NCI-H526 treated with DMSO at 0.1 percent for 48 hours (cell line): ENCODE data around the gene NUP58.

Experiments
- DNase-seq: peaks from one replicate; lab custom pipeline; 2025; lab: John Stamatoyannopoulos, UW

The NUP58 gene

DNA sequence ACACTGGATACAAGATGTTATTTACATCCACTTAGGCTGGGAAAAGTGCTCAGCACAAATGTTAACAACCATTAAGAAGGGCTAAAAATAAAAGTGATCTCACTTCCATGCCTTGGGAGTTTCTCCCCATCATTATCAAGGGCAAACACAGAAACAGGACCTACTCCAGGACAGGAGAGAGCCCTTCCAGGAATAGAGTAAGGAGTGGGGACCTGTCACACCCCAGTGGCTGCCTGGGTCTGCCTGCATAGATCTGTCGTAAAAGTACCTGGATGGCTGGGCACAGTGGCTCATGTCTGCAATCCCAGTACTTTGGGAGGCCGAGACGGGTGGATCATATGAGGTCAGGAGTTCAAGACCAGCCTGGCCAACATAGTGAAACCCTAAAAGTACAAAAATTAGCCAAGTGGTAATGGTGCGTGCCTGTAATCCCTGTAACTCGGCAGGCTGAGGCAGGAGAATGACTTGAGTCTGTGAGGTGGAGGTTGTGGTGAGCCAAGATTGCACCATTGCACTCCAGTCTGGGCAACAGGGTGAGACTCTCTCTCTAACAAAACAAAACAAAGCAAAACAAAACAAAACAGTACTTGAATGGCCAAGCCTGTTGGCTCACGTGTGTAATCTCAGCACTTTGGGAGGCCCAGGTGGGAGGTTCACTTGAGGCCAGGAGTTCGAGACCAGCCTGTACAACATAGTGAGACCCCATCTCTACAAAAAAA lies 76.0 kb downstream of the NUP58 start:
- DNase-seq, result no peak

DNA sequence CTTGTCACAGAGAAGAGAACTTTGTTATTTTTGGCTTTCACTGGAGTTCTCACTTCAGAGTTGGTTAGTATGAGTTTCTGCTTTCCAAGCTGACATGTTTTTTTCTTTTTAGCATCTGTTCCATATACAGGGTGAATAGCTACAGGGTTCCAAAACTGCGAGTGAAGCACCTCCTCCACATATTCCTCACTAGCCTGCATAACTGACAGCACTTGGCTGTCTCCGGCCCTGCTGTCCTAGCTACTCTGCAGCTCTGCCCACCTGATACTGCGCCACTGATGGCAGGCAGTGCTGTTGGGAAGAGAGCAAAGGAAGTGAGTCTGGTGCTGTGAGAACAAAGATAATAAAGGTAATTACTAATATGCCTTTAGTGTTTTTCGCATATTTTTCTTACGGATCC lies 77.1 kb downstream of the NUP58 start:
- DNase-seq, result no peak

DNA sequence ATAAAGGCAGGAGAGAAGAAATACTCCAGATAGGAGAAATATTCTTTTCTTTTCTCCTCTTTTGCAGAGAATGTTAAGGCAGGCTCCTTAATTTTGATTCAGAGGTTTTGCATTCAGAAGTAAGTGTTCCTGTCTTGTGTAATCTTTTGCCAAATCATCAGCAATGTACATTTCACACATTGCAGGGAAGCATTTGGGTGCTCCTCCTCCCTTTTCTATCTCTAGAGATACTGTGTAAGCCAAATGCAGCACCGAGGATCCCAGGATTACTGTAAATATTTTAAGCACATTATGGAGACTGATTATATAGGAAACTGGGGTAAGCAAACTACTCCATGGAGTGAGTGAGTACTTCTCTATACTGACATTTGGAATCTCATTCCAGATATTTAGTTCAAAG lies 77.6 kb downstream of the NUP58 start:
- DNase-seq, result no peak

DNA sequence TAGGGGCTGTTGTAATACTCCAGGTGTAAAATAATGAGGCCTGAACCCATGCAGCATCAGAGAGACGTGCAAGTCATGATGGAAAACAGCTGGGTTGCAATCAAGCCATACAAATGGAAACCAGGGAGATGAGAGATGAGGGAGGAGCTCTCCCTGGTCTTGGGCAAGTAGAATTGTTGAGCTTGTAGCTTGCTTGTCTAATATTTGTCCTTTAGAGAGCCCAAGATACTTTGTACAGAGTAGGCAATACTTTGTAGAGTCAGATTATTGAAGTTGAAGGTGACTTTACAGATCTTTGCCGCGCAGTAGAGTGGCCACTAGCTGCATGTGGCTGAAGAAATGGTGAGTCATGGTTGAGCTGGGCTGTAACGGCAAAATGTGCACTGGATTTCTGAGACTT lies 78.7 kb downstream of the NUP58 start:
- DNase-seq, result no peak

DNA sequence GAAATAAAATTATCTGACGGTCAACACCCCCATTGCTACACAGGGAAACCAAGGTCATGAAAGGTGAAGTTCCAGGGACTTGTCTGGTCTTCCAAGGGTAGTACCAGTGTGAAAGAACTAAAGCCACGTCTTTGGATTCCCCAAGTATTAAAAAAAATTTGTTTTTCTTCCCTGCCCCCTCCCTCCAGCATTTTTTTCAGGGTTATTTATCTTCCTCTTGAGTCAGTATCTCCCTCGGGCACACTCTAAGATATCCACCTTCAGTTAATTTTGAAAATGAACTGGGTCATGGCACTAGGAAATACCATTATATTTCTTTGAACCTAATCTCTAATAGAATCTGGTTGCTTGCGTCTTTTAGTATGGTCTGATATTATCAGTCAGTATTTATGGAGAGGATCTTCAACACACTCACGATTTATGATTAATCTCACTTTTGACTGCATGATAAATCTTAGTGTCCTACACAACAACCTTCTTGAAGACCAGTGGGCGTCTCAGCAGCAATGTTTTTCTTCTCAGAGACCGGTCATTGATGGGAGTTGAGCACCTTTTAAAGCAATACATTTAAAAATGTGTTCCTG lies 79.4 kb downstream of the NUP58 start:
- DNase-seq, result no peak

DNA sequence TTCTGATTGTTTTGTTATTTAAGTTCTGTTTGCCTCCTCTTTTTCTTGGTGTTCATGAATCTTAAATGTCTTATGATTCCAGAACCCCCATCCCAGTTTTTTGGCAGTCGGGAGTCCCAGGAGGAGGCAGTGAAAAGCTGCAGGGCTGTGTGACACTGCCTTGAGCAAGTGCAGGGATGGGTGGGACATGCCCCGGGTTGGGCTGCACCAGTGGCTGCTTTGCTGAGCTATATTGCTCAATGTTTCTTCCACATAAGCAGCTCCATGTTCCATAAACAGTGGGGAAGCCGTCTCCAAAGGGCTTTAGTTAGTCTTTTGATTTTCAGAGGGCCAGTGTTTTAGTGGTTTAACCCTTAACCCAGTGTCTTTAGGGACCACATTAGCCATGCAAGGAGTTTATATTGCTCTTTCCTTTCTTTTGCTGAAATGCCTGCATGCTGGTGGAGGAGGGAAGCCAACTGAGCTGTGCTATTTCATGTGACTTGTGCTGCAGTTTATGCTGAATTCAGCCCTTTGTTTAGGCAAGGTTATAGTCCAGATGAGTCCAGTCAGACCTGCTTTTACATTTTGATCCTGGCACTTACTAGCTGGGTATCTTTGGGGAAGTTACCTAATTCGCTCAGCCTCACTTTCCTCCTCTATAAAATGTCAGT lies 83.5 kb downstream of the NUP58 start:
- DNase-seq, result no peak

DNA sequence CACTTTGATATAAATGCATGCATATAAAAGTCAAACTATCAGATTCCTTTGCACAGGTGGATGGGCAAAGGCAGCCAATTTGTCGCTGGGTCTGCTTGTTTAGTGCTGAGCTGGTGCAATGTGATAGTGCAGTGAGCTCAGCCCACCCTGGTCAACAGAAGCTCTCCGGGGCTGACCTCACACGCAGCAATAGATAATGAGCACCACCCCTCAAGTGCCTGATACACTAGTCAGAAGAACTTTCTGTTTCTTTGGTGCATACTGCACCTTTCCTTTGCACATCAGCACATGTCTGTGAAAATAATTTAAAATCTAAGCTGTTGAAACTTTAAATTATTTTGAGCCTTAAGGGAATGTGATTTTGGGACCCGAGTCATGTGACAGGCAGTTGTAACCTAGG lies 90.5 kb downstream of the NUP58 start:
- DNase-seq, result no peak
